ENCODE data around the gene CNTNAP2.

DNA sequence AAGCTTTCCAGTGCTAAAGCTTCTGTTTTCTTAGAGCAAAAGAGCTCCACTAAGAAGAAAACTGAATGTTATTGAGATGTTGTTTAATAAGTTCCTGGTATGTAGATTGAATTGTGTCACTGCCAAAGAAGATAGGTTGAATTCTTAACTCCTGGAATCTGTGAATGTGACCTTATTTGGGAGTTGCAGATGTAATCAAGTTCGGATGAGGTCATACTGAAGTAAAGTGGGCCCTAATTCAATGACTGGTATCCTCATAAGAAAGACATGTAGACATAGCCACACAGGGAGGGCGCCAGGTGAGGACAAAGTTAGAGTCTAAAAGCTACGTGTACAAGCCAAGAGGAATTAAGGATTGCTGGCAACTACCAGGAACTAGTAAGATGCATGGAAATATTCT, 1741.8 kb downstream of the CNTNAP2 start:
- TF ChIP-seq GATA2 (IDR thresholded peaks at IDR 0.05; ENCODE audit: low read depth, low read length): no peak
- TF ChIP-seq GATA3 (IDR thresholded peaks at IDR 0.05; ENCODE audit: low read depth, low read length): no peak
